Body of pancreas (tissue), 4 donors: ENCODE measurements around the gene TRMT1.

Experiments
- CTCF ChIP-seq, 7 experiments: fragments of 450-650 bp in 4 of 7; fragments of 200-600 bp in 3 of 7; sonication (generic) in 3 of 7; IDR thresholded peaks; one replicate each; pipeline ENCODE4 v1.5.1; 2016 to 2019; ENCODE audit warnings: antibody characterized with exemption in 7 of 7
- POLR2A ChIP-seq, 3 donors: fragments of 450-650 bp; IDR thresholded peaks; one replicate each; pipeline ENCODE4 v1.6.1; 2016; ENCODE audit warnings: antibody characterized with exemption in 3 of 3, mild to moderate bottlenecking in 2 of 3

GRCh38 chr19:13070425-13071140 is 46.0 kb downstream of the TRMT1 start:
- TF ChIP-seq POLR2A (IDR thresholded peaks at IDR 0.05): no peak
- TF ChIP-seq CTCF (IDR thresholded peaks at IDR 0.05): no peak
